Natural killer cell (primary cell): Measurements from ENCODE around the gene DNTTIP2. TPM values are rescaled to one million over a fixed set of nuclear protein-coding genes. Genes with fewer than 3 reads are reported as not detected.

Source experiments
- ATAC-seq, 3 donors: fragments of 150-1000 bp in 2 of 3; fragments of 200-7000 bp in 1 of 3; cut with Tn5 transposase; 1 replicate in 1 of 3; 2 replicates in 2 of 3; pipeline ENCODE4 v1.10.0; 2021; ENCODE audit warnings: mild to moderate bottlenecking in 2 of 3, moderate library complexity in 2 of 3
- DNase-seq, 2 donors: peaks; one replicate each; pipeline versions ENCODE4 v3.0.0 to v3.0.0-alpha.2; 2013 to 2021; ENCODE audit warnings: mixed read lengths in 1 of 2
- H3K27ac ChIP-seq: one replicate; pipeline ENCODE4 v1.5.1; 2013; ENCODE audit warnings: mild to moderate bottlenecking, low read length
- H3K27me3 ChIP-seq: one replicate; pipeline ENCODE4 v1.6.1; 2013; ENCODE audit warnings: low read length; ENCODE audit not compliant: control insufficient read depth, insufficient read depth
- H3K36me3 ChIP-seq: one replicate; pipeline ENCODE4 v1.6.1; 2013; ENCODE audit warnings: low read length; ENCODE audit not compliant: control insufficient read depth, insufficient read depth
- H3K4me1 ChIP-seq: one replicate; pipeline ENCODE4 v1.6.1; 2013; ENCODE audit warnings: low read length; ENCODE audit not compliant: control insufficient read depth, insufficient read depth
- H3K4me3 ChIP-seq: one replicate; pipeline ENCODE4 v1.5.1; 2013; ENCODE audit warnings: low read length
- H3K9me3 ChIP-seq: one replicate; pipeline ENCODE4 v1.6.1; 2013; ENCODE audit warnings: low read length; ENCODE audit not compliant: control insufficient read depth, insufficient read depth
- H3K27ac Mint-ChIP-seq, 2 donors: one replicate each; pipeline ENCODE4 v1.8.0; 2022; ENCODE audit warnings: mild to moderate bottlenecking in 2 of 2, mixed read lengths in 2 of 2, moderate library complexity in 1 of 2
- H3K27me3 Mint-ChIP-seq, 2 donors: one replicate each; pipeline ENCODE4 v1.8.0; 2022; ENCODE audit warnings: low read depth in 2 of 2, mixed read lengths in 2 of 2
- H3K36me3 Mint-ChIP-seq: one replicate; pipeline ENCODE4 v1.8.0; 2022; ENCODE audit warnings: mixed read lengths
- H3K4me1 Mint-ChIP-seq, 2 donors: one replicate each; pipeline ENCODE4 v1.8.0; 2022; ENCODE audit warnings: mixed read lengths in 2 of 2
- H3K4me3 Mint-ChIP-seq: one replicate; pipeline ENCODE4 v1.8.0; 2022; ENCODE audit warnings: mild to moderate bottlenecking, moderate library complexity, mixed read lengths
- H3K9me3 Mint-ChIP-seq, 2 donors: one replicate each; pipeline ENCODE4 v1.8.0; 2022; ENCODE audit warnings: mixed read lengths in 2 of 2
- CTCF ChIP-seq: fragments of 200-600 bp; IDR thresholded peaks from one replicate; pipeline ENCODE4 v1.8.0; 2022; ENCODE audit warnings: antibody characterized with exemption
- WGBS: methylation state at CpG from one replicate; pipeline ENCODE4 v1.1.7; 2013; ENCODE audit warnings: missing lambda C conversion rate; ENCODE audit not compliant: insufficient coverage; 5-methylcytosine and 5-hydroxymethylcytosine counted together
- intact Hi-C: fragments of 100-400 bp; cut with micrococcal nuclease; formaldehyde crosslinking; loops from one replicate; pipeline ENCODE4 v1.14.2; 2022
- total RNA-seq, 4 donors: library from RNA; stranded (reverse); fragments of 120-200 nt in 1 of 4; gene quantifications; one replicate each; pipeline versions ENCODE4 v1.2.3 to v1.2.4, GENCODE V29; 2013 to 2022

DNTTIP2 gene
- total RNA-seq, 3 donors from 2014 or later (not counting 1 experiment from before 2014, with no cell fraction given), result 88.5 to 104 (median 97.3) TPM

- Mint-ChIP-seq H3K4me1 (peaks cover 43 to 44% of the 10 kb centered on the region in 2 donors), H3K27ac (peak overlapping the region; percentile 85 to 97), H3K9me3 (no peaks in the 10 kb centered on the region), H3K4me3 (peak overlapping the region; percentile 93), H3K36me3 (no peaks in the 10 kb centered on the region), H3K27me3 (no peaks in the 10 kb centered on the region)
- ATAC-seq (peak; percentile 33 to 55 (median 33)), DNase-seq (peak; percentile 53 to 68)
- peaks cover 13% of the 10 kb centered on the region for H3K4me1 ChIP-seq
- no peaks in the 10 kb centered on the region for H3K27me3 ChIP-seq
- peak overlapping the region; percentile 65 for H3K4me3 ChIP-seq
- H3K36me3 ChIP-seq, result no peaks in the 10 kb centered on the region
- intact Hi-C loops, result loop anchor here (1.0 to 2.0 kb wide), 4 partner anchors 29 to 279 kb away; partner anchors contain the start of gene DNTTIP2
- peak overlapping the region; percentile 69 for H3K27ac ChIP-seq
- TF ChIP-seq CTCF, result no peak
- WGBS, result under 1% methylated on average over 49 of the region's 49 CpGs
- H3K9me3 ChIP-seq, result no peaks in the 10 kb centered on the region
Measured at GRCh38 chr1:93908394-93909145, 29.6 kb upstream of the DNTTIP2 start.

- H3K9me3 Mint-ChIP-seq, result no peaks in the 10 kb centered on the region
- Histone ChIP-seq H3K36me3 (no peaks in the 10 kb centered on the region), H3K27me3 (no peaks in the 10 kb centered on the region), H3K9me3 (no peaks in the 10 kb centered on the region), H3K4me1 (peaks cover 13% of the 10 kb centered on the region), H3K4me3 (no peak overlapping the region), H3K27ac (no peak overlapping the region)
- peak overlapping the region; percentile 82 for H3K4me3 Mint-ChIP-seq
- no peaks in the 10 kb centered on the region for H3K27me3 Mint-ChIP-seq
- H3K4me1 Mint-ChIP-seq, result peaks cover 43 to 44% of the 10 kb centered on the region in 2 donors
- DNase-seq (peak in 1 of 2 donors; percentile 4), ATAC-seq (no peak)
- WGBS, result 72% methylated on average over 2 of the region's 3 CpGs
- no peaks in the 10 kb centered on the region for H3K36me3 Mint-ChIP-seq
- intact Hi-C loops, result loop anchor here (2.0 kb wide), 1 partner anchor 113 kb away; no protein-coding TSS in a partner anchor
- H3K27ac Mint-ChIP-seq, result peak overlapping the region; percentile 85 to 97
- no peak for TF ChIP-seq CTCF
Measured at GRCh38 chr1:93907718-93908117, 28.7 kb upstream of the DNTTIP2 start.

- Mint-ChIP-seq H3K36me3 (no peaks in the 10 kb centered on the region), H3K4me3 (peak overlapping the region; percentile 37), H3K27me3 (no peaks in the 10 kb centered on the region), H3K9me3 (no peaks in the 10 kb centered on the region), H3K4me1 (peaks cover 43 to 44% of the 10 kb centered on the region in 2 donors), H3K27ac (peak overlapping the region; percentile 48 to 85)
- no peak for TF ChIP-seq CTCF
- no peak overlapping the region for H3K4me3 ChIP-seq
- H3K9me3 ChIP-seq, result no peaks in the 10 kb centered on the region
- H3K4me1 ChIP-seq, result peaks cover 13% of the 10 kb centered on the region
- ATAC-seq, result no peak
- H3K36me3 ChIP-seq, result no peaks in the 10 kb centered on the region
- H3K27ac ChIP-seq, result no peak overlapping the region
- DNase-seq, result no peak
- intact Hi-C loops, result no loop called here
- H3K27me3 ChIP-seq, result no peaks in the 10 kb centered on the region
- 100% methylated on average over 1 of the region's 3 CpGs for WGBS
Measured at GRCh38 chr1:93906480-93906879, 27.5 kb upstream of the DNTTIP2 start.
